GM19035 (cell line): ENCODE data around the gene FOXRED1.
A peak's percentile ranks its signal among the peaks of the same experiment; 100 is the strongest.
"Not testable (repeated sequence)": the region's sequence is repeated elsewhere in the genome, so short reads cannot be mapped to it uniquely, and the experiment has no call there.

Experiments
- ATAC-seq: cut with Tn5 transposase; IDR thresholded peaks from one replicate; pipeline ENCODE4 v1.9.1; 2021; ENCODE audit not compliant: unreplicated experiment

The FOXRED1 gene

GRCh38 chr11:126268708-126269579 is at the start of gene FOXRED1, which contains the start of gene SRPRA:
TSS of gene FOXRED1 (plus strand) at chr11:126269154. CDS start at chr11:126269207, 53 bp downstream.
TSS of gene SRPRA (minus strand) at chr11:126268895. CDS start at chr11:126268804, 91 bp downstream.
- peak; percentile 99 for ATAC-seq

- ATAC-seq, result no peak
These were observed 49.4 kb upstream of the FOXRED1 start for GRCh38 chr11:126219547-126219946.

- no peak for ATAC-seq
These were observed 44.2 kb upstream of the FOXRED1 start for GRCh38 chr11:126224647-126225294.

- no peak for ATAC-seq
These were observed 43.7 kb upstream of the FOXRED1 start for GRCh38 chr11:126225295-126225665.

- ATAC-seq, result no peak
These were observed 42.4 kb upstream of the FOXRED1 start for GRCh38 chr11:126226334-126227084.

- ATAC-seq, result no peak
These were observed 39.0 kb upstream of the FOXRED1 start for GRCh38 chr11:126229858-126230540.

- ATAC-seq, result no peak
These were observed 37.1 kb upstream of the FOXRED1 start for GRCh38 chr11:126231725-126232459.

GRCh38 chr11:126232683-126233082 is 36.3 kb upstream of the FOXRED1 start:
- ATAC-seq, result no peak

GRCh38 chr11:126233391-126233790 is 35.6 kb upstream of the FOXRED1 start:
- no peak for ATAC-seq

GRCh38 chr11:126246636-126247035 is 22.3 kb upstream of the FOXRED1 start:
- ATAC-seq, result no peak

GRCh38 chr11:126253265-126253664 is 15.7 kb upstream of the FOXRED1 start:
- ATAC-seq, result no peak

GRCh38 chr11:126254819-126255218 is 14.1 kb upstream of the FOXRED1 start:
- ATAC-seq, result no peak

GRCh38 chr11:126255507-126255906 is 13.4 kb upstream of the FOXRED1 start:
- not testable (repeated sequence) for ATAC-seq

- ATAC-seq, result no peak
These were observed 12.7 kb upstream of the FOXRED1 start for GRCh38 chr11:126256216-126256615.

GRCh38 chr11:126257144-126257543 is 11.8 kb upstream of the FOXRED1 start:
- no peak for ATAC-seq

GRCh38 chr11:126257764-126258163 is 11.2 kb upstream of the FOXRED1 start:
- no peak for ATAC-seq

GRCh38 chr11:126262216-126262615 is 6.7 kb upstream of the FOXRED1 start:
- no peak for ATAC-seq

- no peak for ATAC-seq
These were observed 5.5 kb upstream of the FOXRED1 start for GRCh38 chr11:126263489-126263888.

GRCh38 chr11:126265811-126266210 is 3.1 kb upstream of the FOXRED1 start:
- no peak for ATAC-seq

GRCh38 chr11:126267650-126268049 is 1.3 kb upstream of the FOXRED1 start:
- no peak for ATAC-seq
